Mucosa of gallbladder (tissue), 1 donor: ENCODE measurements around the gene RPS27A. TPM values are rescaled to one million over a fixed set of nuclear protein-coding genes. Genes with fewer than 3 reads are reported as not detected.
"Not testable (repeated sequence)": the region's sequence is repeated elsewhere in the genome, so short reads cannot be mapped to it uniquely, and the experiment has no call there.

Experiments
- DNase-seq: peaks from one replicate; pipeline ENCODE4 v3.0.0-alpha.2; 2020; ENCODE audit warnings: low spot score
- total RNA-seq: library from RNA; stranded (reverse); gene quantifications from one replicate; pipeline ENCODE4 v1.2.1, GENCODE V29; 2021
- donor health status: DM: no; HTN: no; CAD: no.

Gene RPS27A
- total RNA-seq = 605 TPM

DNA sequence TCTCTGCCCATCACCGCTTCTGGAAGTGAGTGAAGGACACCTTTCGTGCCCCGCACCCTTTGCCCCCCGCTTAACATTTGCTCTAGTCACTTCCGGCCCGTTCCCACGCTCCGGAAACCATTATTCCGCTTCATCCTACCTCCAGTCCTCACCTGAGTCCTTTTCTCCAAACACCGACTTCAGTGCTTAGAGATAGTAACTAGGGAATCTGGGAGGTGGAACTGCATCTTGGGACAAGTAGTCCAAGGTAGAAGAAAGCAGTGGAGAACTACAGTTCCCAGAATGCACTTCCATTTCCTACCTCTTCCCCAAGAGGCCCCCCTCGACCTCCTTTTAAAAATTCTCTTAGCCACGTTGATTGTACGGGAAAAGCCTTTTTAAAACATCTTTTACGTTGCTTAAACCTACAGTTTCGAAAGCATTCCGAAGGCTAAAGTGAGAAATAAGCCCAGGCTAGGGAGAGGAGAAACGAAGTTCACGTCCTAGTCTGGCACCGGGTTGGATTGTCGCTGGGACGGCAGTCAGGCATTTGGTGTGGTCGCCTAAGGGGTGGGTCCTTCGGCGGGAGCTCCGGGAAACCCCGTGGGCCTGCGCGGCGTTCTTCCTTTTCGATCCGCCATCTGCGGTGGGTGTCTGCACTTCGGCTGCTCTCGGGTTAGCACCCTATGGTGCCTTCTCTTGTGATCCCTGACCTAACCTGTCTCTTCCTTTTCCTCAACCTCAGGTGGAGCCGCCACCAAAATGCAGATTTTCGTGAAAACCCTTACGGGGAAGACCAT lies at the start of gene RPS27A, which contains the start of gene CLHC1:
RPS27A (plus strand) TSS at position 605 of the 779 bp plus-strand sequence; CDS start at position 742, 137 bp downstream.
CLHC1 (minus strand) TSS at position 210 of the 779 bp plus-strand sequence. CDS start 9,882 bp downstream, outside the sequence.
- peak; percentile 94 for DNase-seq

DNA sequence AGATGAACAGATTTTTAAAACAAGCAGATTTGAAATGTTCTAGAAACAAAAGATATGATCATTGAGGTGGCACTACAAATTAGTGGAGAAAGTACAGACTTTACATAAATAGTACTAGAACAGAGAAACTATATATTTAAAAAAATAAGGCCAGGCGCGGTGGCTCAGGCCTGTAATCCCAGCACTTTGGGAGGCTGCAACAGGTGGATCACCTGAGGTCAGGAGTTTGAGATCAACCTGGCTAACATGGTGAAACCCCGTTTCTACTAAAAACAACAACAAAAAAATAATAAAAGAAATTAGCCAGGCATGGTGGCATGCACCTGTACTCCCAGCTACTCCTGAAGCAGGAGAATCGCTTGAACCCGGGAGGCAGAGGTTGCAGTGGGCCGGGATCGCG lies 45.7 kb upstream of the RPS27A start:
- DNase-seq = not testable (repeated sequence)

DNA sequence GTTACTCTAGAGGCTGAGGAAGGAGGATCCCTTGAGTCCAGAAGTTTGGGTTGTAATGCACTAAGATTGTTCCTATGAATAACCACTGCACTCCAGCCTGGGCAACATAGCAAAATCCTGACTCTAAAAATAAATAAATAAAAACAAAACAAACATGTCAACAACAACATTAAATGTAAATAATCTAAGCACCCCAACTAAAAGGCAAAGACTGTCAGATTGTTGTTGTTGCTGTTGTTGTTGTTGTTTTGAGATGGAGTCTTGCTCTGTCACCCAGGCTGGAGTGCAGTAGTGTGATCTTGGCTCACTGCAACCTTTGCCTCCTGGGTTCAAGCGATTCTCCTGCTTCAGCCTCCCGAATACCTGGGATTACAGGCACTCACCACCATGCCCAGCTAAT lies 40.6 kb upstream of the RPS27A start:
- not testable (repeated sequence) for DNase-seq

DNA sequence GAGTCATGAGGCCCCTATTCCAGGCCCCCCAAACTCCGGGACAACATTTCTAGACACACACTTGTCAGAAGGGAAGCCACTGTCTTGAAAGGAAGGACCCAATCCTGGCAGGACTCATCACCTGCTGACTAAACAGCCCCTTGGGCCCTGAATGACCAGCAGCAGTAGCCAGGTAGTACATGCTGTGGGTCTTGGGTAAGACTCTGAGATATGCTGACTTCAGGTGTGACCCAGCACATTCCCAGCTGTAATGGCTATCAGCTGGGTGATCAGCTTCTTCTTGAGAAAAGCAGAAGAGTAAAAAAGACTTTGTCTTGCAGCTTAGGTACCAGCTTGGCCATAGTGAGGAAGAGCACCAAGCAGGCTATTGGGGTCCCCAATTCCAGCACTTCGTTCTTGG lies 36.0 kb upstream of the RPS27A start:
- no peak for DNase-seq

DNA sequence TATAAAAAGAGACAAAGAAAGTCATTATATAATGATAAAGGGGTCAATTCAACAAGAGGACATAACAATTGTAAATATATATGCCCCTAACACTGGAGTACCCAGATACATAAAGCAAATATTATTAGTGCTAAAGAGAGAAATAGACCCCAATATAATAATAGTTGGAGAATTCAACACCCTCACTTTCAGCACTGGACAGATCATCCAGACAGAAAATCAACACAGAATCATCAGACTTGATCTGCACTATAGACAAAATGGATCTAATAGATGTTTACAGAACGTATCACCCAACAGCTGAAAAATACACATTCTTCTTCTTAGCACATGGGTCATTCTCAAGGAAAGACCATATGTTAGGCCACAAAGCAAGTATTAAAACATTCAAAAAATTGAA lies 32.1 kb upstream of the RPS27A start:
- no peak for DNase-seq

DNA sequence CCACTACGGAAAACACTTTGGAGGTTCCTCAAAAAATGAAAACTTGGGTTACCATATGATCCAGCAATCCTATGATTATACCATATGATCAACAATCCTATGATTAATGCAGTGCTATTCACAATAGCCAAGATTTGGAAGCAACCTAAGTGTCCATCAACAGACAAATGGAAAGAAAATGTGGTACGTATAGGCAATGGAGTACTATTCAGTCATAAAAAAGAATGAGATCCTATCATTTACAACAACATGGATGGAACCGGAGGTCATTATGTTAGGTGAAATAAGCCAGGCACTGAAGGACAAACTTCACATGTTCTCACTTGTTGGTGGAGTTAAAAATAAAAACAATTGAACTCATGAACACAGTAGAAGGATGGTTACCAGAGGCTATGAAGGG lies 28.0 kb upstream of the RPS27A start:
- no peak for DNase-seq

DNA sequence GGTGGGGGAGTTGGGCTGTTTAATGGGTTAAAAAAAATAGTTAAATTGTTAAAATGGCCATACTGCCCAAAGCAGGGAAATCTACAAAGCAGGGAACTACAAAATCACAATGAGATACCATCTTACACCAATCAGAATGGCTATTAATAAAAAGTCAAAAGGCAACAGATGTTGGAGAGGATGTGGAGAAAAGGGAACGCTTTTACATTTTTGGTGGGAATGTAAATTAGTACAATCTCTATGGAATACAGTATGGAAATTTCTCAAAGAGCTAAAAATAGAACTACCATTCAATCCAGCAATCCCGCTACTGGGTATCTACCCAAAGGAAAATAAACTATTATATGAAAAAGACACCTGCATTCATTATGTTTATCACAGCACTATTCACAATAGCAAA lies 27.5 kb upstream of the RPS27A start:
- DNase-seq = no peak

DNA sequence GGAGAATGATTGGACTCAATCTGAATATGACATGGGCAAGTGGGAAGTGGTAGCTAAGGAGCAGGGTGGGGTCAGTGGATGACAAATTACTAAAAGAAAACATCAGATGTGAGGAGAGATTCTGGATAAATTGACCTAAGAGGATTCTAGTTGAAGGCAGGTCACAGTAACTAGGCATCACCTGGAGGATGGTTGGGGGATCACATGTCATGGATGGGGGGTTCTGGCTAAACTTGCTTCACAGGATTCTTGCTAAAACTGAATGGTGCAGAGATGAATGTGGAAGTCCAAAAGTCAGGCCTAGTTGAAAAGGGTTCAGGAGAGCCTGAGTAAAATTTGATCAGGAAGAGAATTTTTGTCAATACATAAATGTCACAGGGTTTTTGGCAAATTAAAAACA lies 18.7 kb upstream of the RPS27A start:
- no peak for DNase-seq

DNA sequence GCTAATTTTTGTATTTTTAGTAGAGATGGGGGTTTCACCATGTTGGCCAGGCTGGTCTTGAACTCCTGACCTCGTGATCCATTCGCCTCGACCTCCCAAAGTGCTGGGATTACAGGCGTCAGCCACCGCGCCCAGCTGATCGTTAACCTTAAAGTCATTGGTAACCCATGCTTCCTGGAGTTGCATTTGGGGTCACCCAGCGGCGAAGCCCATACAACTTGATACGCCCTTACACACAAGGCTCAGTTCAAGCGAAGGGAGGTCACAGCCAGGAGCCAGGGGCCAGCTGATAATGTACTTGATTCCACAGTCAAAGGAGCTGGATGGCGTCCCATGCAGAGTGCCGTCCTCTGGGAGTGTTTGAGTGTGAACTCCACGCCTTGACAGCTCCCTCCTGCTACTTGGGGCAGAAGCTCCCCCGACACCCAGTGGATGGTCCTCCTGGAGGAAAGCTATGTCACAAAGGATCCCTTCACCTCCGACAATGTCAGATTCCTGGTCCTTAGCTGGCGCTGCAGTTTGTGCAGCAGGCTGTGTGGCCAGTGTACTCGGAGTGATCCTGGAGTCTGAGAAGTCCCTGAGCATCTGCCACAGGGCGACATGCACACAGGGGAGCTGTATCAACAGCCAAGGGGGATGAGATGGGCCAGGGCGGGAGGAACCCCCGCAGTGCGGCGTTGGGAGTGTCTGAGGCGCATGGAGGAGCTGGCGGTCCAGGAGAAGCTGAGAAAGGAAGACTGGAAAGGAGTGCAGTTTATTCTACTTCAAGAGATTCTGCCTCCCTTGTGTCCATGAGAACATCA lies 8.3 kb upstream of the RPS27A start:
- DNase-seq = no peak

DNA sequence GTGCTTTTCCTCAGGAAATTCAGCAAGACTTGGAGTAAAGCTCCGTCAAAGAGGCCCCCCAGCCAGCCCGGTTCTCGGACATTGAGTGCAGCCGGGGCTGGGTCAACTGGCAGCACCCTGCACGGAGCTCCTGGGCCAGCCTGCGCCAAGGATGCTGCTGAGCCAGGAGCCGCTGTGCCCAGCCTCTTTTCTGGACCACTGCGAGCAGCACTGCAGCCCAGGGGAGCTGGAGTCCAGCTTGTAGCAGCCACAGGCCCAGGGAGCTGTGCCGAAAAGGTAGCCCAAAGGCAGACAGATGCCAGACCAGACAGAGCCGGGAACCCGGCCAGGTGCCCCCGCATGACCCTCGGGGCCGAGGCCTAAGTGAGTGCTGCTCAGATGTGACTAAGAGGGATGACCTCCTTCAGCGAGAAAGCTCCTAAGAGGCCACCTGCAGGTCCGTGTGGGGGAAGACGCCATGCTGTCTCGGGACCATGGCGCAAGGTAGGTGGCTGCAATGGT lies 7.7 kb upstream of the RPS27A start:
- DNase-seq = no peak

DNA sequence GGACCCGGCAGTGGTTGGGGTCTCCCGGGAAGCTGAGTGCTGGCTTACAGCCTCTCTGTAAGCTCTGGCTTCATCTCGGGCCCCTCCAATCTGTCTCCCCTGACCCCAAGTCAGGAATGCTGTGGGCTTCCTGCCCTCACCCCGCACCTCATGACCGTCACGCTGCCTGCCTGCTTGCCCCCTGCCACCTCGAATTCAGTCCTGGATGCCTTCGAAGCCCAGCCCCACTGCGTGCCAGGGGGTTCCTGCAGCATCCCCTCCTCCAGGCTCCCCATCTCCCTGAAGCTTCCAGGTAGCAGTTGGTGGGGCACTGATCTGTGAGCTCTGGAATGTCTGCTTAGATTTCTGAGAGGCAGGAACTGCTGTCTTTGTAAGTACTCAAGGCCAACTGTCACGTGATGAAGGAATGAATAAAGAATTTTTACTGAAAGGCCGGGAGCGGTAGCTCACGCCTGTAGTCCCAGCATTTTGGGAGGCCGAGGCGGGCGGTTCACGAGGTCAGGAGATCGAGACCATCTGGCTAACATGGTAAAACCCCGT lies 6.9 kb upstream of the RPS27A start:
- DNase-seq = no peak

DNA sequence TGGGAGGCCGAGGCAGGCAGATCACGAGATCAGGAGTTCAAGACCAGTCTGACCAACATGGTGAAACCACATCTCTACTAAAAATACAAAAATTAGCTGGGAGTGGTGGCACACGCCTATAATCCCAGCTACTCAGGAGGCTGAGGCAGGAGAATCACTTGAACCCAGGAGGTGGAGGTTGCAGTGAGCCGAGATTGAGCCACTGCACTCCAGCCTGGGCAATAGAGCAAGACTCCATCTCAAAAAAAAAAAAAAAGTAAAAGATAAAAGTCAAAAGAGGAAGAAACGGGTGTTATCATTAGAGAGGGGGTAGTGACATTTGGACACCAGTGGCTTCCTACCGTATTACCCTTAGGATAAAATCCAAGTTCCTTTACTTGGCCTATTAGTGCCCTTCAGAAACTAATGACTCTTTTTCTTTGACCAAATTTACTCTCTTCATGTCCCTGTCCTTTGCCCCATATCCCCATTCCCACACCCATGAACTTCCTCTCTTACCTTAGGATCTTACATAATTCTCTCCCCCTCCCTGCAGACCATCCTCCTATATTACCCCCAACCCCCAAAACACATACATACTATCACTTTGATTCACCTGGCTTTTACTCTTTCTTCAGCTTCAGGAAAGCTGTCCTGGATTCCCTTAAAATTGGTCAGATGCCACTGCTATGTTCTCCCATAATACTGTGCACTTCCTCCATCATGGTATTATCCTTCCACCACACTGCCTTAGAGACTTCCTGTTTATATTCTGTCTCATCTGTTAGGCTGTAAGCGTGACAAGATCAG lies 4.9 kb upstream of the RPS27A start:
- not testable (repeated sequence) for DNase-seq

DNA sequence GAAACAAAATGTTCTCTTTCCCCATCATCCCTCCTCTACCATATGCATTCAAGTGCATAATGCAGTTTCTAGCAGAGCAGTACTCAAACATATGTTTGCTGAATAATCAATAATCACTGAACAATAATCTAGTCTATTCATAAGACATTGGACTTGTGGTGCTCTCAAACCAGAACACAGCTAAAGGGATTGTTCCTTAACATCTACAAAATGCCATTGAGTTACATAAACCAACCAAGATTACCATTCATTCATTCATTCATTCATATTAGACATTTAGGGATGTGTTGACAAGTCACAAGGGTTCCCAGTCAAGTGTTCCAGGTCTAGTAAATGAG lies 4.3 kb upstream of the RPS27A start:
- no peak for DNase-seq

DNA sequence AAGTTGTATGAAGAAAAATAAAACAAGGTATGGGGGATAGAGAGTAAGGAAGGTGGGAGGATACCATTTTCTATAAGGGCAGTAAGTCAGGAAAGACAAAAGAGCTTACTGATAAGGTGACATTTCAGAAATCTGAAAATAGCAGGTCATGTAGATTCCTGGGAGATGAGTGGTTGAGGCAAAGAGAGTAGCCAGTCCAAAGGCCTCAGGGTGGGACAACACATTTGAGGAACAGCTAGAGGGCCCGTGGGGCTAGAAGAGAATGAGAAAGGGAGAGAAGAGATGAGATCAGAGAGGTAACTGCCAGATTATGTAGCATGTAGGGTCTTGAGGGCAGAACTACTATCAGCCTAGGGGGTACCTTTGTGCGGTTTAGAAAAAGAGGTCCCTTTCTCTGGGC lies 3.3 kb upstream of the RPS27A start:
- no peak for DNase-seq

DNA sequence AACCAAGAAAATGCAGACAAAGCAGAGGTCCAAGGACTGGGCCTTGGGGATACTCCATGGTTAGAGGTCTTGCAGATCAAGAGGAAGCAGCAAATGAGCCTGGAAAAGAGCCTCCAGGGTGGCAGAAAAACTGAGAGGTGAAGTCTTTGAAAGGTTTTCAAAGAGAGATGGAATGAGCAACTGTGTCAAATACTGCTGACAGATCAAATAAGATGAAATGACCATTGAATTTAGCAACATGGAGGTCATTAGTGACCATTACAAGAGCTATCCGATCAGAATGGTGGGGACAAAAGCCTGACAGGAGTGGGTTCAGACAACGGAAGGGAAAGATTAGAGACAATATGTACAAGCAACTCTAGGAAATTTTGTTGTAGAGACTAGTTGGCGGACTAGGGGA lies 1.9 kb upstream of the RPS27A start:
- no peak for DNase-seq

DNA sequence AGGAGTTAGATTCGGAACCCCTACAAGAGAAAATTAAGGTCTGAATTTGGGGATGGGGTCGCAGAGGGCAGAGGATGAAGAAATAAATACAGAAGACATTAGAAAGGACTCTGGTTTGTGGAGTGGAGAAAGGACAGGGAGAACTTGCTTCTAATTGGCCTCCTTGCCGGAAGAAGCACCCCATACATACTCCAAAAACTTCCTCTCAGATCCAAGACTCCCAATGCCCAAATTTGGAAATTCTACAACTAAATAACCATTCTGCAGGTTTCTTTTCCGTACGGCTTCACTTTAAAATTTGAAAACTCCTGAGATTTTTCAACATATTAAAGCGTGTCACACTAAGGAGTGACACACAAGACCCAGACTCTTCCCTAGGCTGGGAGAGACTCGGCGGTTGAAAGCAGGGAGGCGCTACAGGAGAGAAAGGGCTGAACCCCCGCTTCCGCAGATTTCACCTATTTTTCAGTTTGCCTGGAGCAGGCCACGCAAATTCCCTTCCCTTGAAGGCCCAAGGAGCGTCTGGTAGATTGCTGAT lies 873 bp upstream of the RPS27A start:
- no peak for DNase-seq

DNA sequence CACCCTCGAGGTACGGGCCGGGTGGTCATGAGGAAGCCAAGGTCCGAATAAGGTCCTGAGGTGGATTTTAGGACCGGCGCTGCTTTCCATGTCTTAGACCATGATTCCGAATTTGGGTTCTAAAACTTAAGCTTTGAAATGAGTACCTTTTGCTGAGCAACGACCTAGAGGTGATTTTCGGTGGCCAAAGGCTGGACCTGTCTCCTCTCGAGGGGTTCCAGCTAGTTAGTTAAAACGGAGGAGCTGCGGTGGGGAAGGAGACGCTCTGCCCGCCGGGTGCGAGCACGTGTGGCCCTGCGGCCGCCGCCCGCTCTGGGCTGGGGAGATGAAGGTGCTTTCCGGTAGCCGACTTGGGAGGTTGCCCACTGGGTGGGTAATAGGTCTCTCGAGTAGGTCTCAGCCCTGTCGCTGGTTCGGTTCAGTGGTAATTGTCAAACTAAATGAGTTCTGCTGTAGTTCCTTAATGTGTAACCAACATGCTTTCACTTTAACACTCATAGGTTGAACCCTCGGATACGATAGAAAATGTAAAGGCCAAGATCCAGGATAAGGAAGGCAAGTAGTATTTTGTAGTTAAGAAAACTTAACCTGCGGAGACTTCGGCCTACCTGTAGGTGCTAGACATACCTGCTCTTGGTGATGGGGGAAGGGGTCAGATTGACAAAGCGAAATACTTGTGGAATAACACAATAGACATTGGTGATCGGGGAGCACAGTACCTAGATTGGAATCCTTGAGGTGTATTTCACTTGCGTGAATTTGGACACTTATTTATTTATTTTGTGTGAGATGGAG lies 572 bp downstream of the RPS27A start:
- no peak for DNase-seq

DNA sequence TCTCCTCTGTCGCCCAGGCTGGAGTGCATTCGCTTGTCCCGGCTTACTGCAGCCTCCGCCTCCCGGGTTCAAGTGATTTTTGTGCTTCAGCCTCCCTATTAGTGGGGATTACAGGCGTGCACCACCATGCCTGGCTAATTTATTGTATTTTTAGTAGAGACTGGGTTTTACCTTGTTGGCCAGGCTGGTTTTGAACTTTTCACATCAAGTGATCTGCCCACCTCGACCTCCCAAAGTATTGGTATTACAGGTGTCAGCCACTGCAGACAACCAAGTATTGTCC lies 1.1 kb downstream of the RPS27A start:
- DNase-seq = no peak

DNA sequence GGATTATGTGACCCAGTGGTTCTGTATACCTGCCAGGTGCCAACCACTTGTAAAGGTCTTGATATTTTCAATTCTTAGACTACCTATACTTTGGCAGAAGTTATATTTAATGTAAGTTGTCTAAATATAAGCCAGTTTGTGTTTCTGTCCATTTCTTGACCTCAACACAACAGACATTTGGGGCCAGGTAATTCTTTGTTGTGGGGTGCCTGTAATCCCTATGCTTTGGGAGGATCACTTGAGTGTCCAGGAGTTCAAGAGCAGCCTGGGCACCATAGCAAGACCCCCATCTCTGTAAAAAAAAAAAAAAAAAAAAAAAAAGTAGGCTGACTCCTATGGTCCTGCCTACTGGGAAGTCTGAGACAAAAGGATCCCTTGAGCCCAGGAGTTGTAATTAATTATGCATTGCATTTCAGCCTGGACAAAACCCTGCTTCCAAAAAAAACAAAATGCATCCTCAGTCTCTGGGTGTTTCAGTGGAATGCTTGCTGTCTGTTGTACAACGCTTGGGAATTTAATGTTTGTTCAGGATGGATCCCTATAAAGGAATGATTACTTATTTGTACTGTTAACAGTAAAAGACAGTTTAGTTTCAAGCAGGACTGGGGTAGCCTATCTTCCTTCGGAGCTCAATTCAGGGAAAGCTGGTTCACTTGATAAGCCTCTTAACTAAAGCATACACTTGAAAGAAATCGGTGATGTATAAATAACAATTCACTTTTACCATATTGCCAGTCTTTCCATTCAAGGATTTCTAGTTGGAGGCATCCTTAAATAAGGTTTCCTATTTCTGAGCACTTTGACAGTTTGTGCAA lies 3.4 kb downstream of the RPS27A start:
- DNase-seq = no peak

DNA sequence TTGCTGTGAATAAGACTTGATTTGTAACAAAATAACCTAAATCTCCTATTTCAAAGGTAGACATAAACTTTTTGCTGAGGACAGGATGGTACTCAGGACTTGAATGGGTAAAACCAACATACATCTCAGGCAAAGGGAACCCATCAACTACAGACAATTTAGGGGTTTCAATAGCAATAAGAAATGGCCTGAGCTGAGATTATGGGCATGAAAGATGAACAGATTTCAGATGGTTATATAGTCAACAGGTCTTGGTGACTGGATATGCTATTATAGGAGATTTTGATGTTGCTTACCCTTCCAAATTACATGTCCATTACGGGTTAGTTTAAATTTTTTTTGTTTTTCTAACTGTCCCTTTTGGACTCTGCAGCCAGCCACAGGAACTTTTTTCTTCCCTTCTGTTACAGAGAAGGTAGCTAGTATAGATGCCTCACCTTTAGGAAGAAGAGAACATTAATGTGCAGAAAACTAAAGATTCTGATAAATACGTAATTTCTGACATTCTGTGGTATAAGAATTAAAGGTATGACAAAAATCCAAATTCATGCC lies 4.6 kb downstream of the RPS27A start:
- no peak for DNase-seq
